ENCODE measurements around the gene NUP107.

Gene NUP107

DNA sequence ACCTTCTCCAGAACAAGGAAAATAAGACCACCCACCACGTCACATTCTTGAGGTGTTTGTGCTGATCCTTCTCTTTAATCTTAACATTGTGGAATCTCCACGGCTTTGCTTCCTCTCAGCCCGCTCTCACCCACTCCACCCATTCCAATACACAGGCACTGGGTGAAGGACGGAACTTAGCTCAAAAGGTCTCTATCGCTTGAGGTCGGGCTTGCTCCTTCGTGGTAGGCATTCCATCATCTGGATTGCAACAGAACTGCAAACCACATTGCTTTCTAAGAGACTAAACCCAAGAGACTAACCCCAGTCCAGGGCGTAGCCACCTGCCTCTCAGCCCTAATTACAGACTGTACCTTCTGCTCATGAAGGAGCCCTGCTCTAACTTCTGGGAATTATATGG is 97.2 kb downstream of the NUP107 start:
- Histone ChIP-seq H3K27ac (ENCODE audit: low read length) (no peak overlapping the region), H3K27me3 (ENCODE audit: low read depth, low read length) (no peaks in the 10 kb centered on the region), H3K79me2 (ENCODE audit: low read length) (no peaks in the 10 kb centered on the region), H3K36me3 (replicated peaks; ENCODE audit: low read depth, low read length) (no peaks in the 10 kb centered on the region), H3K9me3 (ENCODE audit: insufficient read depth, low read length) (no peaks in the 10 kb centered on the region), H3K4me3 (ENCODE audit: low read length) (no peak overlapping the region), H3K4me1 (ENCODE audit: low read length) (peaks cover 24% of the 10 kb centered on the region), H3K4me2 (ENCODE audit: low read length) (no peak overlapping the region), H4K20me1 (ENCODE audit: insufficient read depth, low read length) (no peaks in the 10 kb centered on the region), H3K9ac (ENCODE audit: low read length) (no peak overlapping the region), H2AFZ (ENCODE audit: low read depth, low read length) (no peak overlapping the region)
- TF ChIP-seq EZH2phosphoT487 (IDR thresholded peaks at IDR 0.05; ENCODE audit: low read depth) (no peak), CTCF (IDR thresholded peaks at IDR 0.05; ENCODE audit: low read depth, low read length) (no peak)

- Histone ChIP-seq H3K4me2 (ENCODE audit: low read length) (peak overlapping the region; percentile 33), H3K27me3 (ENCODE audit: low read depth, low read length) (no peaks in the 10 kb centered on the region), H4K20me1 (ENCODE audit: insufficient read depth, low read length) (no peaks in the 10 kb centered on the region), H3K27ac (ENCODE audit: low read length) (no peak overlapping the region), H3K4me3 (ENCODE audit: low read length) (no peak overlapping the region), H3K79me2 (ENCODE audit: low read length) (no peaks in the 10 kb centered on the region), H2AFZ (ENCODE audit: low read depth, low read length) (no peak overlapping the region), H3K4me1 (ENCODE audit: low read length) (peaks cover 28% of the 10 kb centered on the region), H3K9me3 (ENCODE audit: insufficient read depth, low read length) (no peaks in the 10 kb centered on the region), H3K9ac (ENCODE audit: low read length) (no peak overlapping the region), H3K36me3 (replicated peaks; ENCODE audit: low read depth, low read length) (no peaks in the 10 kb centered on the region)
- no peak for TF ChIP-seq CTCF (IDR thresholded peaks at IDR 0.05; ENCODE audit: low read depth, low read length)
- TF ChIP-seq EZH2phosphoT487 (IDR thresholded peaks at IDR 0.05; ENCODE audit: low read depth), result no peak
These were observed 98.6 kb downstream of the NUP107 start for GRCh38 chr12:68785358-68785757.

GRCh38 chr12:68785823-68786222 is 99.0 kb downstream of the NUP107 start:
- Histone ChIP-seq H3K79me2 (ENCODE audit: low read length) (no peaks in the 10 kb centered on the region), H3K4me3 (ENCODE audit: low read length) (no peak overlapping the region), H3K27ac (ENCODE audit: low read length) (no peak overlapping the region), H3K9me3 (ENCODE audit: insufficient read depth, low read length) (no peaks in the 10 kb centered on the region), H3K4me2 (ENCODE audit: low read length) (peak overlapping the region; percentile 33), H3K9ac (ENCODE audit: low read length) (no peak overlapping the region), H3K36me3 (replicated peaks; ENCODE audit: low read depth, low read length) (no peaks in the 10 kb centered on the region), H4K20me1 (ENCODE audit: insufficient read depth, low read length) (no peaks in the 10 kb centered on the region), H3K4me1 (ENCODE audit: low read length) (peaks cover 32% of the 10 kb centered on the region), H2AFZ (ENCODE audit: low read depth, low read length) (no peak overlapping the region), H3K27me3 (ENCODE audit: low read depth, low read length) (no peaks in the 10 kb centered on the region)
- no peak for TF ChIP-seq CTCF (IDR thresholded peaks at IDR 0.05; ENCODE audit: low read depth, low read length)
- TF ChIP-seq EZH2phosphoT487 (IDR thresholded peaks at IDR 0.05; ENCODE audit: low read depth), result no peak

GRCh38 chr12:68786929-68787328 is 100.2 kb downstream of the NUP107 start:
- Histone ChIP-seq H3K4me1 (ENCODE audit: low read length) (peaks cover 32% of the 10 kb centered on the region), H3K27me3 (ENCODE audit: low read depth, low read length) (no peaks in the 10 kb centered on the region), H3K4me3 (ENCODE audit: low read length) (no peak overlapping the region), H3K4me2 (ENCODE audit: low read length) (peak overlapping the region; percentile 46; the same call in 1 of the 2 replicates), H3K9ac (ENCODE audit: low read length) (0 out of 2 replicates have a peak overlapping the region, but pooled peaks have one; percentile 4), H4K20me1 (ENCODE audit: insufficient read depth, low read length) (no peaks in the 10 kb centered on the region), H3K27ac (ENCODE audit: low read length) (no peak overlapping the region; the same call in 1 of the 2 replicates), H3K9me3 (ENCODE audit: insufficient read depth, low read length) (no peaks in the 10 kb centered on the region), H3K79me2 (ENCODE audit: low read length) (no peaks in the 10 kb centered on the region), H3K36me3 (replicated peaks; ENCODE audit: low read depth, low read length) (no peaks in the 10 kb centered on the region), H2AFZ (ENCODE audit: low read depth, low read length) (no peak overlapping the region)
- no peak; the same call in 1 of the 2 replicates for TF ChIP-seq CTCF (IDR thresholded peaks at IDR 0.05; ENCODE audit: low read depth, low read length)
- no peak for TF ChIP-seq EZH2phosphoT487 (IDR thresholded peaks at IDR 0.05; ENCODE audit: low read depth)
